ENCODE measurements around the gene ADAMTS19.

DNA sequence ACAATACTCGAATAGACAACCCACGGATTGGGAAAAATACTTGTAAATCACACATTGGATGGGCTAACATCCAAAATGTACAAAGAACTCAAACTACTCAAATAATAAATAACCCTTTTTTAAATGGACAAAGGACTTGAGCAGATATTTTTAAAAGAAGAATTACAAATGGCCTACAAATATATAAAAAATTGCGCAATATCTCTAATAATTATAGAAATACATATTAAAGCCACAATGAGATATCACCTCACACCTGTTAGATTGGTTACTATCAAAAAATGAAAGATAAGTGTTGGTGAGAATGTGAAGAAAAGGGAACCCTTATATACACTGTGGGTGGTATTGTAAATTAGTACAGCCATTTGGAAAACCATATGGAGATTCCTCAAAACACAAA is 40.8 kb upstream of the ADAMTS19 start:
- TF ChIP-seq FOXM1 (IDR thresholded peaks at IDR 0.05; ENCODE audit: borderline replicate concordance, low read depth) (no peak), NFIC (IDR thresholded peaks at IDR 0.05) (no peak), CEBPB (IDR thresholded peaks at IDR 0.05) (peak; percentile 54), CREB1 (IDR thresholded peaks at IDR 0.05; ENCODE audit: low read depth) (no peak), YY1 (IDR thresholded peaks at IDR 0.05; ENCODE audit: low read depth) (no peak)
